SIG-M5 treated with dmso at 0.1 percent for 504 hours (cell line): ENCODE measurements around the gene GTSE1.

ENCODE experiments used
- DNase-seq: peaks from one replicate; lab custom pipeline; 2025; ENCODE audit not compliant: unreplicated experiment; lab: John Stamatoyannopoulos, UW

Gene GTSE1

DNA sequence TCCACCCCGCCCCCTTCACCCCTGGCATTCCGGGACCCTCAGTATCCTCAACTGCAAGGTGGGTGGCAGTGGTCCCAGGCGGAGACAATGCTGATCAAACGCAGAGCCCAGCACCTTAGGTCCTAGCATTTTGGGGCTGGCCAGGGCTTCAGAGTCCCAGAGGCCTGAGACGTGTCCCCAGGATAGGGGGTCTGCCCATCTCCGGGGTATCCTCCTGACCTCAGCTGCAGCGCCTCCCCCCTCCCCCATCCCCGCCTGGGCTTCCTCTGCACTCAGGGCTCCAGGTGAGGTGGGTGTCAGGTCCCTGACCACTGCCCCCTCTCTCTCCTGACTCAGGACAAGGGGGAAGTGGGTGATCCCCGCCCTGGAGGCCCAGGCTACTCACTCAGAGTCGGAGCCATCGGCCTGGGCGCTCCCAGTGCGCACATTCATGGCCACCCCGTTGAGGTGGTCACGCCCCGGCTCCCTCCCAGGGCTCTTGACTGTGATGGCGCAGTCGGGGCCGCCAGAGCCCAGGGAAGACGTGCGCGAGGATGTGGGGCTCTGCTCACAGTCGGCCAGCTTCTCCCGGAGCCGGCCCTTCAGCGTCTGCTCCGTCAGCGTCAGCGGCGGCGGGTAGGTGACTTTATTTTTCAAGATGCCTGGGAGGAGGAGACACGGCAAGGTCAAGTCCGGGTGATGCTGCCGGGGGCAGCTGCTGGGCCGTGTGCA, 67.1 kb downstream of the GTSE1 start:
- DNase-seq, result no peak

DNA sequence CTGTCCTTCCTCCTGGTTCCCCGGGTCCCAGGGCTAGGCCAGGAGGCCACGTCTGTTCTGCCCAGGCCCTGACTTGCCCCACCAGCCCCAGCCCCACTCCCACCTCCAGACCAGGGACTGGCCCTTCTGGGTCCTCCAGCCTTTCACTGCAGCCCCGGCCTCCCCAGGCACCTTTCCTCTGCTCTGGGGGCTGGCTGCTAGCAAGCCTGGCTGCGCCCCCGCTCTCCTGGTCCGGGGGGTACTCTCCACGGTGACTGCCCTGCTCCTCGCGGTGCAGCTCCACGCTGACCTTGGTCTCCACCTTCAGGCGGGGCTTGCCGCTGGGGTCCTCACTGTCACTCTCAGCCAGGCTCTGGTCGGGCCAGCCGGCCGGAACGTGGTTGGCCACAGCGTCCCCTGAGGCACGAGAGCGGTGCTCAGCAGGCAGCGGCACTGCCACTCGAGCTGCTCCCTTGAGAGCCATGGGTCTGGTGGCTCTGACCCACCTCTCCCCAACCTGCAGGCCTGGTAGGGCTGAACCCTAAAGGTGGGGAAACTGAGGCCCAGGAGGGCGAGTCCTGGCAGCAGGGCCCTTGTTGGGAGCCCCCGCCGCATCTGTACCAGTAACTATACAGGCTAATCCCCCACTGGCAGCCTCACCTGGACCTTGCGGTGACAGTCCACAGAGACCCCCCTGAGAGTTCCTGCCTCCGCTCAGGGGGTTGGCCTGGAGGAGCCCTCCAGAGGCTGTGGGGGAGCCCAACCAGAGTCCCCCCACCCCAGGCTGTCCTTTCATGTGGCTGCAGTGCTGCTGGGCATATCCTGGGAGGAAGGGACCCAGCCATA, 67.9 kb downstream of the GTSE1 start:
- DNase-seq, result no peak

DNA sequence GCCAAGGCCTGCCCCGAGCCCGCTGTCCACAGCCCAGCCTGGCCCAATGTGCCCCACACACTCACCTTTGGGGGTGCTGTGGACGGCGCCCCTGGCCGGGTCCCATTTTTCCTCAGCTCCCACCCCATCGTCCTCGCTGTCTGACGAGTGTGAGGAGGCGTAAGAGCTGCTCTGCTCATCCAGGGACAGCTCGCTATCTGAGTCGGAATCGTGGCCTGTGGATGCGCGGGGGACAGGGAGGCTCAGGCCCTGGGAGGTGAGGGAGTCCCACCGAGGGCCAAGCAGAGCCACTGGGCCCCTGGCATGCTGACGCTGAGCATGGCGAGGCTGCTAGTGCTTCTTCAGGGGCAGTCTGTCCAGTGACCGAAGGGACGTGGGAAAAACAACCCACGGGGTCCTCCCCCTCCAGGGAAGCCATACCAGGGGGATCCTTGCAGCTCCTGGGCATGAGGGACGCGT, 68.5 kb downstream of the GTSE1 start:
- DNase-seq, result no peak

DNA sequence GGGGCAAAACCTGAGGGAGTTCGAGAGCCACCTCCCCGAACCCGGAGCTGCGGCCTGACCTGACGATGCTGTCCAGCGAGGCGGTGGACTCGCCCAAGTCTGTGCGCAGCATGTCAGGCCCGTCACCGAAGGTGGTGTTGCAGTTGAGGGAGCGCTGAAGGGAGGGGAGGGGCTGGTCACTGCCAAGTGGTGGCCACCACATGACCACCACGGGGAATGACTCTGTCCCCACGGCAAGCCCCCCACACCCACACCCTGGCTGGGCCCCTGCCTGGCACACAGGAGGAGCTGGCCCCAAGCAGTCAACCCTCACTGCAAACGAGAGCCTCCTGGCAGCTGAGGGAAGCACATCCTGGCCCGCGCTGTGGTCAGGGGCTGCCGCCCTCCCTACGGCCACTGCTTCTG, 69.7 kb downstream of the GTSE1 start:
- DNase-seq, result no peak

DNA sequence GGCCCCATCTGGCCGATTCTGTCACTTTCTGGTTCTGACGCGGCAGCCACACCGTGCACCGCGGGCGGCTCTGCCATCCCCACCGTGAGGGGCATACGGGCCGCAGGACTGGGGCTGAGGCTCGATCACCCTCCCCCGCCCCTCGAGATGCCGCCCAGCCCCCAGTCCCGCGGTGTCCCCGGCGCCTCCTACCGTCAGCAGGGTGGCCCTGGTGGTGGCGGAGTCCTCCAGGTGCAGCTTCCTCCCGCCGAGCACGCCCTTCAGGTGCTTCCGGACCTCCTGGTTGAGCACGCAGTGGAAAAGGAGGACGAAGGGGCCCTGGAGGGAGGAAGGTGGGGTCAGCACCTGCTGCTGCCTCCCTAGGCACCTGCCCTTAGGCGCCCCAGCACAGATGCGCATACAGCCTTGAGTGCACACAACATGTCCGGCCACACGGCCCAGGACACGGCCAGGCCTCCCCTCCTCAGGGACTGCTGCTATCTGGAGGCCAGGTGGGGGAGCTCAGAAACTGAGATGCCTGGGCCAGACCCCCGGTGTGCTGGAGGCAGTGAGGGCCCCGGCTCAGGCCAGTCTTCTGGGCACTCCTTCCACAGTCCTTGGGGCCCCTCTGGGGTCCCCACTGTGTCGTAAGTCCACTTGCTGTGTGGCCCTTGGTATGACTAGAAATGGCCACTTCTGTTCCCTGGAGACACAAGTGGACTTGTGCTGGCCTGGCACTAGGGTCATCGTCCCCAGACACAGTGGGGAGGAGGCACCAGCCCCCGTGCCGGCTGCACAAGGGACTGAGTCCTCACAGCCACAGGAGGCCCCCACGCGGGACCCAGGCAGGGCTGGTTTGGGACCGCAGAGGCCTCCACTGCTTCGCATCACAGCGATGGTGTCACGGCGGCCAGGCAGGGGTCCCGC, 70.4 kb downstream of the GTSE1 start:
- DNase-seq, result no peak

DNA sequence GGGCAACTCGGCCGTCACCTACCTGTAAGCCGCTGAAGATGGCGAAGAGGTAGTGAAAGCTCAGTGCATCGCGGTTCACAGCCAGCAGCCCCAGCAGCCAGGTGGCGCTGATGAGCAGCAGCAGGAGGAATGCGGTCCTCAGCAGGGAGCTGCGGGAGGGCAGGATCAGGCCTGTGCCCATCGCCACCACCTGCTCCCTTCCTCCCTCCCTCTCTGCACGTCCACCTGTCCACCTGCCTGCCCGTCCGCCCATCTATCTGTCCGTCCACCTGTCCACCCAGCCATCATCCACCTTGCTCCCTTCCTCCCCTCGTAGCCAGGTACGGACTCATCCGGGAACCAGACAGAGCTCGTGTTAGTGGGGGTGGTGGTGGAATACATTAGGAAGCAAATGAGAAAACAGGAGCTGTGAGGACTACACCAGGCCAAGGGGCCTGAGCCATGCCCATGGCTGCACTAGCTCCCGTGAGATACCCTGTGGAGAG, 71.1 kb downstream of the GTSE1 start:
- DNase-seq, result peak; percentile 17

DNA sequence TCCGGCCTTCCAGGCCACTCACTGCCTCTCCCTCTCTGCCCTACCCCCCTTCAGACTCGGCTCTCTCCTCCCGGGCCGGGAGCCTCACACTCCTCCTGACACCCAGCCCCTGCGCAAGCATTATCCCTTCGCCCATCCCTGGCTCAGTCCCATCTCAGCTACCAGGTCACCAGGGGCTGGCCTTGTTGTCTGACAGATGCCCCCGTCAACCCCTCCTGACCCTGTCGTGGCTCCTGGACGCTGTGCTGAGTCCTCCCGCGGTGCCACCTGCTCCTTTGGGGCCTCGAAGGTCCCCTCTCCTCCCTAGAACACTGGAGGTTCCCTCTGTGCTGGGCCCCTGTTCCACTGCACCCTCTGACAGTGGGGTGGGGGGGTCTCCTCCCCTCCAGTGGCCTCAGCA, 71.8 kb downstream of the GTSE1 start:
- no peak for DNase-seq

DNA sequence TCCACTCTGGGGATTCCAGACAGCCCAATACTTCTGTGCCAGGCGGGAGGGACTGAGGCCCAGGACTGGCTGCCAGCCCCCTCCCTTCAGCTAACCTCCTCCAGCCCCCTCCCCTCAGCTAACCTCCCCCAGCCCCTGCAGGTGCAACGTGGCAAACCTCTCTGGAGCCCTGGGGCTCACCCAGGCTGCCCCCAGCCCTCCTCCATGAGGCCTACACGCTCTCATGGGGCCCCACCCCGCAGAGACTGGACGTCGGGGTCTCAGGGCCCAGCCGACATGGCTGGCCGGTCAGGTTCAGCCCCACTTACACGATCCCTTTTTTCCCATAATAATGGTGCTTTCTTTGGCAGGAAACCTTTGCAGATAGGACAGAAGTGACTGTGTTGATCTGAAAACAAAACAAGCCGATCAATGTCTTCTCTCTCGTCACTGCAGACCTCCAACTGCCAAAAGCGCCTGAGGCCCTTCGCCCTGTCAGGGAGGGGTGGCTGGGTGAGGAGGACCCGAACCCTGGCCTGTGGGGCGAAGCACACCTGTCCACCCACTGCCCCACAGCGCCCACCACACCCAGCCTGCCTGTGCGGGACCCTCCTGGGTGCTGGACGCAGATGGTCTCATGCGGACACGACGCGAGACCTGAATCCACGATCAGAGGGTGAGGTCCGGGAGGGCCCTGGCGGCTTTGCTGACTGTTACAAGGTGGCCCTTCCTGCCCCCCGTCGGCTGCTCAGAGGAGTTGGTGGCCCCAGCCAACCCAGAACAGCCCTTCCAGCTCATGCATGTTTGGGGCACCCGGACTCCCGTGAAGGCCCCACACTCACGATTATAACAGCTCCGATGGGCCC, 72.4 kb downstream of the GTSE1 start:
- no peak for DNase-seq

DNA sequence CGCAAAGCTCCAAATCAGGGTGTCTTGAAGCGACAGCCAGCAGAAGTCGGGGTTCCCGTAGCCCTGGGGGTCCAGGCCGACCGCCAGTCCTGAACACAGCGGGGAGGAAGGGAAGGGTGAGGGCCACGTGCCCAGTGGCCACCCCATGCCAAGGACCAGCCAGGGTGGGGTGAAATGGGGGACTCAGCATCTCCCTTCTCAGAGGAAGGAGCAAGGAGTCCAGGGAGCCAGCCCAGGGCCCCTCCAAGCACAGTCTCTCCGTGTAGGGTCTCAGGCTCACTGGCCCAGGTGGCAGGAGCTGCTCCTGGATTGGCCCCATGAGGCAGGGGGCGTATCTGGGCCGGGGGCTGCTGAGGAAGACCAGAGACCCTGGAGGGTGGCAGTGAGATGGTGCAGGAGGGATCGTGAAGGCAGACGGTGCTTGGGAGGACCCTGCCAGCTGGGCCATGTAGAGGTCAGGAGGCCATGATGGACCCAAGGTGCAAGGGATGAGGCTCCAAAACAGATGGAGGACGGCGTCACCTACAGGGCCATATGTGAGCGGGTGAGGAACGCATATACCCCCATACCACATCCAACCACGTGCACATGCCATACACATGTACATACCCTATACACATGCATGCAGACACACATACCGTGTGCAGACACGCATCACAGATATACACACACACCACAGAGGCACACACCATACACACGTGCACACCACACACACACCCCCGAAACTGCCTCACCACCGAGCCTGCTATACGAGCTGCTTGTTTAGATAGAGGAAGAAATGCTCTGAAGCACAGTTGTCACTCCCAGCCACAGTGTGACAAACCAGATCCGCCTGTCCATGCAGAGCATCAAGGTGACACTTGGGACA, 73.3 kb downstream of the GTSE1 start:
- no peak for DNase-seq

DNA sequence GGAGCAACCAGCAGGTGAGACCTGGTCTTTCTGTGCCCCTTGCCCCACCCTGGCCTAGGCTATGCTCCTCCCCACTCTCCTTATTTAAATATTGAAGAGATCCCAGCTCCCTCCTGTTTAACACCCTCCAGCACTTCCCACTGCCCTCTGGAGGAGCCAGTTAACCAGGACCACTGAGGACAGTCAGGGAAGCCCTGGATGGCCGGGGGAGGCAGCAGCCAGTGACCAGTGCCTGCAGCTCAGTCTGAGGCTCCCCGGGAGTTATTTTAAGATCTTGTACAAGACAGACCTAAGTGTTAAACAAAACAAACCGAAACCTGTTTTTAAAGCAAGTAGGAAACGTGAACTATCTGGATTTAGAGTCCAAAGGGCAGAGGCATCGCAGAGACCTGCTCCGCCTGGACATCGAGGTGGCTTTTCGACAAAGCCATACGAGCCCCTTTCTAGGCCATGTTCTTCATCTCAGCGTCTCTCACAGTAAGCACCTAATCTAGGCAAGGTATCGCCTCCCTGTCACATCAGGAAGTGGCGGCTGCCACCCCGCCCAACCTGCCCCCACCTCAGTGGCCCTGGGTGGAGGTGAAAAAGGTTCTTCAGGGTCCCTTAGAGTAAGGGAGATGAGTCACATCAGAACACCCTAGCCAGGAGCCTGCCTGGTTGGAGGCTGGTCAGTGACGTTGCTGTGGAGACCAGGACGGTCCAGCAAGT, 74.1 kb downstream of the GTSE1 start:
- no peak for DNase-seq

DNA sequence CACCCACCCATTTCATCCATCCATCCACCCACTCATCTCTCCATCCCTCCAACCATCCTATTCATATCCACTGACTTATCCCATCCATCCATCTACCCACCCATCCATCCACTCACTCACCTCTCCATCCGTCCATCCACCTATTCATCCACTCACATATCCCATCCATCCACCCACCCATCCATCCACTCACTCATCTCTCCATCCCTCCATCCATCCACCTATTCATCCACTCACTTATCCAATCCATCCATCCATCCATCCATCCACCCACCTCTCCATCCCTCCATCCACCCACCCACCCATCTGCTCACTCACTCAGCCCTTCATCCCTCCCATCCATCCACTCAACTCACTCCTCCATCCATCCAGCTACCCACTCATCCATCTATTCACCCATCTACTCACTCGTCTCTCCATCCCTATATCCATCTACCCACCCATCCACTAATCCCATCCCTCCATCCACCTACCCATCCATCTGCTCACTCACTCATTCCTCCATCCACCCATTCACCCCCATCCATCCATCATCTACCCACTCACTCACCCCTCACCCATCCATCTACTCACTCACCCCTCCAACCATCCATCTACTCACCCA, 75.1 kb downstream of the GTSE1 start:
- DNase-seq, result no peak

DNA sequence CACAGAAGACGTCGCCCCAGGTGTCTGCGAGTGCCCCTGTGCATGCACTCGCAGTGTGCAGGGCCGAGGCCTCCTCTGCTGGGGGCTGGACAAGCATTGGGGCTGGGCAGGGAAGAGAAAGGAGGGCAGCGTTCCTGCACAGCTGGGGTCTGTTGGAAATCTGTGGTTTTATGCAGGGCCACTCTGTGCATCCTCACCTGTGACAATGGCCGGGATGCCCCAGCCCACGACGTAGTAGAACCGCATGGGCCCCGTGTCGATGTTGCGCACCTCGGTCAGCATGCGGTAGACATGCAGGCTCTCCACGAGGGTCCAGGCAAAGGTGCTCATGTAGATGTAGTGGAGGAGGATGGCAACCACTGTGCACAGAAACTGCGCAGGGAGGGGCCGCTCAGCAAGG, 76.0 kb downstream of the GTSE1 start:
- no peak for DNase-seq

DNA sequence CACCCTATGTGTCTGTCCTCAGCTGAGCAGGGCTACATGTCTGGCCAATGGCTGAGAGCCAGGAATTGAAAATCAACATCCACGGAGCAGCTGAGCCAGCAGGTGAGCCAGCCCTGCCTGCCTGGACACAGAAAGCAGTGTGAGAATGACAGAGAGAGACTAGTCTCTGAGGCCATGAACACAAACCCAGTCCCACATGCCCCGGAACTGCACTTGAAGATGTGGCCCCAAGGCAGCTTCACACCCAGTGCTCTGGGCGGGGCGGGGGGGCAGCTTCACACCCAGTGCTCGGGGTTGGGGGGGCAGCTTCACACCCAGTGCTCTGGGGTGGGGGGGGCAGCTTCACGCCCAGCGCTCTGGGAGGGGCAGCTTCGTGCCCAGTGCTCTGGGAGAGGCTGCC, 76.5 kb downstream of the GTSE1 start:
- DNase-seq, result no peak

DNA sequence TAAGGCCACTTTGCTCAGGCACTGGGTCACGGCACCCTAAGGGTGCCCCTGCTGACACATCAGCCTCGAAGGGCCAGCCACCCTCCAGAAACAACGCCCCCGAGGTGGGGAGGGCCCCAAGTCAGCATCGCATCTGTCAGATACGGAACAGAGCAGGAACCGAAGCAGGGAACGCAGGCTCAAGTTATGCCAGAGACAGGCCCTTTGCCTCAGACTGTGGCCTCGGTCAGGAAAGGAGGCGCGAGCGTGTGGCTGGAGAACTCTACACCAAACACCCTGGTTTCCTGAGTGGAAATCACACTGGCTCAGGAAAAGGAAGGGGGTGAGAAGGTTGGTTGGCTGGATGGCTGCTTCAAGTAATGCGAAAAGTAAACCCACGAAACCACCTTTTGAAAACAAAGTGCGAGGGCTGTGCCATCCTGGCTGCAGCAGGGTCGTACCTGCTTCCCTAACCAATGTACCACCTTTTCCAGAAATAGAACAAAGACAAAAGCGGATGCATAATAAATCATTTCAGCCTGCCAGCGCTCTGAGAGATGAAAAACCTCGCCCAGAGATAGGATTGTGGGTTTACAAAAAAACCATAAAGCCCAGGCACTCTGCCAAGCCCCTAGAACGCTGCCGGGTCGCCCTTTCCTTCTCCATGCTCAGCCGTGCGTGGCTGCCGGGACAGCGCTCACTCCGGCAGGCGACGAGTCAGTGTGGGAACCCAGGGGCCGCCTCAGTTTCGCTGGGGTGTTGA, 77.4 kb downstream of the GTSE1 start:
- no peak for DNase-seq

DNA sequence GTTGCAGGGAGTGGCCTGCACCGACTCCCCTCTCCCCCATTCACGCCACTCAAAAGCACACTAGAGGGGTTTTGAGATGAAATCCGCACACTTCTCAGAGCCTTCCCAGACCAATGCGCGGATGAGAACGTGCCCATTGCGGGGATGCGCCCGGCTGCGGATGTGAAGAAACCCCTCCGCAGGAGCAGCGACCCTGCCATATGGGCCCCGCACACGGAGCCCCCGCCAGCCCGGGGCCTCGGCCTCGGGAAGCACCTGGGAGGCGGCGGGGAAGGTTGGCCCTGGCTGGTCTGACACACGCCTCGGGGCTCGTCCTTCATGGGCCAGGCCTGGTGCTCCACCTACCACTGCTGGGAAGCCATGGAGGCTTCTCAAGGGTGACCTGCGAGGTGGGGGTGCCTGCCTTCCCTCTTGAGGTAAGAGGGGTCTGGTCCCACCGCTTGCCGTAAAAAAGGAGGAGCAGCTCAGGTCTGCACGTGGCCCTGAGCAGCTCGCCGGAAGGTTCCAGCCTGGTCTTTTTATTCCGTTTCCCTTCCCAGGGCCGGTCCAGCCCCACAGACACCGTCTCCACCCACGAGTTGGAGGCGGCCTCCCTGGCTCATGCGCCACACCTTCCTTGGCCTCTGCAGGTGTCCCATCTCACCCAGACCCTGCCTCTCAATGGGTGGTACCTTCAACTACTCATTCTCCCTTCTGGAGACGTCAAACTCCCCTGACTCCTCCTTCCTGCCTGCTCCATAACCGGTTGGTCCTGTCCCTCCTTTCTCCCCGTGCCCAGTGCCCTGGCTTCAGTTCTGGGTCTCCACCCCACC, 78.2 kb downstream of the GTSE1 start:
- DNase-seq, result peak; percentile 45

DNA sequence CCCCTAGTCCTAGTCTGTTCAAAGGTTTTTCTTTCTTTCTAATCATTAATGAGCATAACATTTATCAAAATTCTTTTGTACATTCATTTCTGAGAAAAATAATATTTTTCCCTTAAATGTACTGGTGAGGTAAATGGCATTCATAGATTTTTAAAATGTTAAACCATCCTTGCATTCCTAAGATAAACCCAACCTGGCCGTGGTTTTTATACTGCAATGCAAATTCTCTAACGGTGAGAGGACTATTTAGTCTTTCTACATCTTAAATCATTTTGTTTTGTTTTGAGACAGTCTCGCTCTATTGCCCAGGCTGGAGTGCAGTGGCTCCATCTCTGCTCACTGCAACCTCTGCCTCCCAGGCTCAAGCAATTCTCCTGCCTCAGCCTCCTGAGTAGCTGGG, 79.4 kb downstream of the GTSE1 start:
- no peak for DNase-seq
